Activated CD4-positive, CD25-positive, alpha-beta regulatory T cell treated with anti-CD3 and anti-CD28 coated beads, Interleukin-2, amount 50 U/mL, for 16 hours (primary cell): Measurements from ENCODE around the gene ALB.

Experiments
- DNase-seq: peaks from one replicate; pipeline ENCODE4 v3.0.0-alpha.2; 2020; ENCODE audit warnings: low read depth, low spot score

ALB gene

DNA sequence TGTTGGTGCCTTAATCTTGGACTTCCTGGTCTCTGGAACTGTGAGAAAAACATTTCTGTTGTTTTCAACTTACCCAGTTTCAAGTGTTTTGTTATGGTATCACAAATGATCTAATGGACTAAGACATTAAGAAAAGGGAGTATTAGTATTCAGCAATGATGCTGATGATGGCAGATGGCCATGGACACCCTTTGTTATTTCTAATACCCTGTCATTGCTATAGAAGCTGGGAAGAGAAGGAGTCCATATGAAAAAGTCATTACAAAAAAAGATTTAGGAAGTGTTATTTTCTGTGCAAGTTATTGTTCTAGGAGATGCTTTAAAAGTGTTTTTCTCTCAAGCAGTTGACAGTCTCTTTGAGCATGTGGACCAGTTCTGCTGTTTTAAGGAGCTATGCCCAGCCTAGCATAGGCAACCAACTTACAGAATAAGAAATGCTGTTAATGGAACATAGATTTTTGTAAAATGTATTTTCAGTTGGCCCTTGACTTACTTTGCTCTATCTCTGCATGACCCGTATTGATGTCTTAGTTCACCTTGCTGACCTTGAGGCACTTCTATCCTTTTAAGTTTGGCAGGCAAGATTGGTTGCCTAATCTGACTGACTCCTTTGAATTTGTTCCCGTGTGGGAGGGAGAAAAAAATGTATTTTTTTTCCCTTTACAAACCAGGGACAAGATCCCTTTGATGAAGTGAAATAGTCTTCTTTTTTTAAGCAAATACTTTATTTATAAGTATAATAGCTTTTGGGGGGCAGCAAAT is 25.9 kb downstream of the ALB start:
- DNase-seq = no peak

DNA sequence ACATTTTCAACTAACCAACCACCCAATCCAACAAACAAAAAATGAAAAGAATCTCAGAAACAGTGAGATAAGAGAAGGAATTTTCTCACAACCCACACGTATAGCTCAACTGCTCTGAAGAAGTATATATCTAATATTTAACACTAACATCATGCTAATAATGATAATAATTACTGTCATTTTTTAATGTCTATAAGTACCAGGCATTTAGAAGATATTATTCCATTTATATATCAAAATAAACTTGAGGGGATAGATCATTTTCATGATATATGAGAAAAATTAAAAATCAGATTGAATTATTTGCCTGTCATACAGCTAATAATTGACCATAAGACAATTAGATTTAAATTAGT is 27.7 kb downstream of the ALB start:
- DNase-seq = no peak

DNA sequence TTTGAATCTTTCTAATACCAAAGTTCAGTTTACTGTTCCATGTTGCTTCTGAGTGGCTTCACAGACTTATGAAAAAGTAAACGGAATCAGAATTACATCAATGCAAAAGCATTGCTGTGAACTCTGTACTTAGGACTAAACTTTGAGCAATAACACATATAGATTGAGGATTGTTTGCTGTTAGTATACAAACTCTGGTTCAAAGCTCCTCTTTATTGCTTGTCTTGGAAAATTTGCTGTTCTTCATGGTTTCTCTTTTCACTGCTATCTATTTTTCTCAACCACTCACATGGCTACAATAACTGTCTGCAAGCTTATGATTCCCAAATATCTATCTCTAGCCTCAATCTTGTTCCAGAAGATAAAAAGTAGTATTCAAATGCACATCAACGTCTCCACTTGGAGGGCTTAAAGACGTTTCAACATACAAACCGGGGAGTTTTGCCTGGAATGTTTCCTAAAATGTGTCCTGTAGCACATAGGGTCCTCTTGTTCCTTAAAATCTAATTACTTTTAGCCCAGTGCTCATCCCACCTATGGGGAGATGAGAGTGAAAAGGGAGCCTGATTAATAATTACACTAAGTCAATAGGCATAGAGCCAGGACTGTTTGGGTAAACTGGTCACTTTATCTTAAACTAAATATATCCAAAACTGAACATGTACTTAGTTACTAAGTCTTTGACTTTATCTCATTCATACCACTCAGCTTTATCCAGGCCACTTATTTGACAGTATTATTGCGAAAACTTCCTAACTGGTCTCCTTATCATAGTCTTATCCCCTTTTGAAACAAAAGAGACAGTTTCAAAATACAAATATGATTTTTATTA is 28.3 kb downstream of the ALB start:
- no peak for DNase-seq

DNA sequence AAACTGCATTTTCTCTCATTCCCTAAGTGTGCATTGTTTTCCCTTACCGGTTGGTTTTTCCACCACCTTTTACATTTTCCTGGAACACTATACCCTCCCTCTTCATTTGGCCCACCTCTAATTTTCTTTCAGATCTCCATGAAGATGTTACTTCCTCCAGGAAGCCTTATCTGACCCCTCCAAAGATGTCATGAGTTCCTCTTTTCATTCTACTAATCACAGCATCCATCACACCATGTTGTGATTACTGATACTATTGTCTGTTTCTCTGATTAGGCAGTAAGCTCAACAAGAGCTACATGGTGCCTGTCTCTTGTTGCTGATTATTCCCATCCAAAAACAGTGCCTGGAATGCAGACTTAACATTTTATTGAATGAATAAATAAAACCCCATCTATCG is 29.1 kb downstream of the ALB start:
- no peak for DNase-seq

DNA sequence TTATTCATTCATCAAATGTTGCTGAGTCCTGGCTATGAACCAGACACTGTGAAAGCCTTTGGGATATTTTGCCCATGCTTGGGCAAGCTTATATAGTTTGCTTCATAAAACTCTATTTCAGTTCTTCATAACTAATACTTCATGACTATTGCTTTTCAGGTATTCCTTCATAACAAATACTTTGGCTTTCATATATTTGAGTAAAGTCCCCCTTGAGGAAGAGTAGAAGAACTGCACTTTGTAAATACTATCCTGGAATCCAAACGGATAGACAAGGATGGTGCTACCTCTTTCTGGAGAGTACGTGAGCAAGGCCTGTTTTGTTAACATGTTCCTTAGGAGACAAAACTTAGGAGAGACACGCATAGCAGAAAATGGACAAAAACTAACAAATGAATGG is 30.2 kb downstream of the ALB start:
- no peak for DNase-seq

DNA sequence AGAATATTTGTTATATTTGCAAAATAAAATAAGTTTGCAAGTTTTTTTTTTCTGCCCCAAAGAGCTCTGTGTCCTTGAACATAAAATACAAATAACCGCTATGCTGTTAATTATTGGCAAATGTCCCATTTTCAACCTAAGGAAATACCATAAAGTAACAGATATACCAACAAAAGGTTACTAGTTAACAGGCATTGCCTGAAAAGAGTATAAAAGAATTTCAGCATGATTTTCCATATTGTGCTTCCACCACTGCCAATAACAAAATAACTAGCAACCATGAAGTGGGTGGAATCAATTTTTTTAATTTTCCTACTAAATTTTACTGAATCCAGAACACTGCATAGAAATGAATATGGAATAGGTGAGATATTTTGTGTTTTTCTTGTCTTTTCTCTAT is 31.9 kb downstream of the ALB start, which contains the start of gene AFP:
Gene AFP (plus strand): TSS at position 238 of the 400 bp plus-strand sequence. CDS start 42 bp downstream, at position 280.
- DNase-seq = no peak

DNA sequence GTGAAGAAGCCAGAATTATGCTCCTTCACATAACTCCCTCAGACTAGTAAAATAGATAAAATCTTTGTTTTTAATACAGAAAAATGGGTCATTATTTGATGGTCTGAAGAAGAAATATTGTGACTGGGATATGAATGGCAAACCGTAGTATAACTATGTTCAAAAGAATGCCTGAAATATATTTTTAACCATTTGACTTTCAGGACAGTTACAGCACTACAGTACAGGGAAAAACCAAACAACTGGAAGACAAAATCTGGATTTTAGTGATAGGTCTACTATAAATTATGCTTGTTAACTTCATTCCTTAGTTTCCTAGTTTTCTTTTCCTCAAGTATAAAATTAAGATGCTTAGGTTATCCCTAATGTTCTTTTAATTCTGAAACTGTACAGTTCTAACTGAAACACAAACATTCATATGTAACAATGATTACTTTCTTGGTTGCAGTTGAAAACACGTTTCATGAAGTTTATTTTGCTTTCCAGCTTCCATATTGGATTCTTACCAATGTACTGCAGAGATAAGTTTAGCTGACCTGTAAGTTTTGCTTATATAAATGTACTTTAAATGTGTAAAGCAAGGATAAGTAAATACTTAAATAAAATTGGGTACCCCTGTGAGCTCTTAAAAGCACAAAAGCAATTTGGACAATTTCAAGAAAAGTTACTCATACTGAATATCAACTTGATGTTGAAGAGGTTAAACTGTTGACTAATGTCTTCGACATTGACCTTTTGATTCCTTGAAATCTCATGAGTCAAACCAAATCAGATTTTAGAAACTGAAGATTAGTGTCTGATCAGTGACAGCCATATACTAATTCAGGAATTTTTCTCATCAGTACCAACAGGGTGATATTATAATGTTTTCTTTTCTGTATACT is 32.8 kb downstream of the ALB start:
- DNase-seq = no peak

DNA sequence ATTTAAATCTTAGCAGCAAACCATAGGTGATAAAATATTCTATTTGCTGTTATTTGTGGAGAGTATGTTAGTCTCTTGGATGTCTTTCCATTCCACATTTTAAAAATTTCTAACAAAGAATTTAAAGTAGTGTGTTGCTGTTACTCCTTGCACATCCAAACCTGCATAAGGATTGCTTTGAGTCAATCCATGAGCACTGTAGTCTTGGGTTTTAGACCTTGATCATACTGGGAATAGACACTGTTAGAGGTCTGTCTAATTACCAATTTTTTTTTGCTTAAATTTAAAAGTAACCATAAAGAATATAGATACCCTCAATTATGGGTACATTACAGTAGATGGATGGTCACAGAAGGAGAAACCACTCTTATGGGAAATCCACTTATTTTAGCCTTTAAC is 33.5 kb downstream of the ALB start:
- no peak for DNase-seq

DNA sequence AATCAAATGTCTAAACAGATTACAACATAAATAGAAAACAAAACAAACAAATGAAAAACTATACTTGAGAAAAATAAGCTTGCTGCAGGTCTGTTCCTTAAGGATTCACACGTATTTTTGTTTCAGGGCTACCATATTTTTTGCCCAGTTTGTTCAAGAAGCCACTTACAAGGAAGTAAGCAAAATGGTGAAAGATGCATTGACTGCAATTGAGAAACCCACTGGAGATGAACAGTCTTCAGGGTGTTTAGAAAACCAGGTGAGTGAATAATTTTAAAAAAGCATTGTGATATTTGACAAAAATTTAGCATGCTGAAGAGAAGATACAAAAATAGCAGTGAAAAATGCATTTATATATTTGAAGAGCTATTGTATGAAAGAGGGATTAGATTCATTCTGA is 34.0 kb downstream of the ALB start:
- DNase-seq = no peak

DNA sequence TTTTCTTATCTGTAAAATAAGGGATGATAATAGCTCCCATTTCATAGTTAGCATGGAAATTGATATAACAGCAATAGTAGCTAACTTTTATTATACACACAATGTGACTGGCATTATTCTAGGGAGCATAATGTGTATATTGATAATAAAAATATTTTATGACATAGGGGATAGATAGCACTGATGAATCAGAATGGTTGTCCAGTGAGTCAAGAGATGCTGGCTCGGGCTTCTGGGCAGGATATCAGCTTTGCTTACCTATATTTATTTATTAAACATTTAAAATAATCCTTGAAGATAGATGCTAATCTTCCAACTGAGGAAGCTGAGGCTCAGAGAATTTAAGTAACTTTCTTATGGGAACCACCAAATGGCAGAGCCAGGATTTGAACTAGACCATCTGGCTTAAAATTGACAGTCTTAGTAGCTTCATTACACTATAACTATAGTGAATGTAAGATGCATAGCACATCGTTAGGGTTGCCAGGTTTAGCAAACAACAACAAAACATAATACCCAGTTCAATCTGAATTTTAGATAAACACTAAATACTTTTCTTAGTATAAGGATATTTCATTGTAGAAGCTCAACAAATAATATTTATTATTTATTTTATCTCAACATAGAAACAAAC is 34.6 kb downstream of the ALB start:
- no peak for DNase-seq

DNA sequence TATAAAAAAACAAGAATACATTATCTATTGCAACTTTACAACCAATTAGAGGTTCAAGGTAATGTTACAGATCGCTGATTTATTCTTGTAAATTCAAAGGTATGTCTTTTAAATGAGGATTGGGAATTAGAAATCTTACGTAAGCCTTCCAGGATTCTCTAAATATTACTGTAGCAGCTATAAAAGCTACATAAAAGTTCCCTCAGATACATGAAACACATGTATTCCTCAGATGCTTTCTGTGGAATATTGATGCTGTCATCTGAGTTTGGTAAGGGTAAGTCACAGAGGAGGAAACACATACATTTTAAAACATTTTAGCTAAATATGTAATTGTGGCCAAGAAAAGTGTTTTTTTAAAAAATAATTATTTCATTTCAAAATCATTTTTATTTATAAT is 35.4 kb downstream of the ALB start:
- DNase-seq = no peak

DNA sequence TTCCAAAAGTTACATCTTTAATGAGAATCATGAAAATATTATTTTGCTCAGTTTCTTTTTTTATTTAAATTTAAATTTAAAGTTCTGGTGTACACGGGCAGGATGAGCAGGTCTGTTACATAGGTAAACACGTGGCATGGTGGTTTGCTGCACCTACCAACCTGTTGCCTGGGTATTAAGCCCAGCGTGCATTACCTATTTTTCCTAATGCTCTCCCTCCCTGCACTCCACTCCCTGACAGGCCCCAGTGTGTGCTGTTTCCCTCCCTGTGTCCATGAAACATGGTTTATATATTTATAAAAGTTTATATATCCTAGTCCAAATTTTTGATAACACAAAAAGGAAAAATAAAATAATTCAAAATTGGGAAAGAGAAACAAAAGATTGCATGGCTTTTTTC is 35.9 kb downstream of the ALB start:
- DNase-seq = no peak

DNA sequence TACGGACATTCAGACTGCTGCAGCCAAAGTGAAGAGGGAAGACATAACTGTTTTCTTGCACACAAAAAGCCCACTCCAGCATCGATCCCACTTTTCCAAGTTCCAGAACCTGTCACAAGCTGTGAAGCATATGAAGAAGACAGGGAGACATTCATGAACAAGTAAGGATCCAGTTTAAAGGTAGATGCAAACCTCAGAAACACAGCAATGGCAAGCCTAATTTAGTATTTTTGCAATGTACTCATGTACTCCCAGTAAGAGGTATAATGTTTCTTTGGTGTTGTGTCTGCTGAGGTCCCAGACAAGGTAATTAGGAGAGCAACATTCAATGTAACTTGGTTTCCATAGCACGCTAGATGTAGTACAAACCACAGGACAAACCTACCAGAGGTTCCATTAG is 36.6 kb downstream of the ALB start:
- DNase-seq = no peak

DNA sequence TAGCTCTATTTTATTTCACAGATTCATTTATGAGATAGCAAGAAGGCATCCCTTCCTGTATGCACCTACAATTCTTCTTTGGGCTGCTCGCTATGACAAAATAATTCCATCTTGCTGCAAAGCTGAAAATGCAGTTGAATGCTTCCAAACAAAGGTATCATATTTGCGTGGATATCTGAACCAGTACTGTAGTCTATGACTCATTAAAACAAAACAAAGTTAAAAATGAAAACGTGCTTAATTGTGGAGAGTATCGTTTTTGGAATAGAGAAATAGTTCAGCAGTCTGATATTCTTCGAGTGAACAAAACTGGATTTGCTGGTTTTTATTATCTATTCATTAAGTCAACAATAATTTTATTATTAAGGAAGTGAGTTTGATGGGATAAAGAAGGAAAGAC is 38.2 kb downstream of the ALB start:
- DNase-seq = no peak

DNA sequence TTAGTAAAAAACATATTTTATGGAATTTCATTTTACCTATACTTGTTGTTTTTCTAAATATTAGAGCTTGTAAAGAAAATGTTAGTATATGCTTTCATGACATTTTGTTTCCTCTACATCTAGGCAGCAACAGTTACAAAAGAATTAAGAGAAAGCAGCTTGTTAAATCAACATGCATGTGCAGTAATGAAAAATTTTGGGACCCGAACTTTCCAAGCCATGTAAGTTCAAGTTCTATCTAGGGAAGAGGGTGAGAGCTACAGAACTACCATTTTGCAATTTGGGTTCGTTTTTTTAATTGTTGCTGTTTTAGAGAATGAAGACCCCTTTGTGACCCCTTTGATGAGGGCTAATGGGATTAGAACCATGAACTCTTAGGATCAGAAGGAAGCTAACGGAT is 39.1 kb downstream of the ALB start:
- DNase-seq = no peak

DNA sequence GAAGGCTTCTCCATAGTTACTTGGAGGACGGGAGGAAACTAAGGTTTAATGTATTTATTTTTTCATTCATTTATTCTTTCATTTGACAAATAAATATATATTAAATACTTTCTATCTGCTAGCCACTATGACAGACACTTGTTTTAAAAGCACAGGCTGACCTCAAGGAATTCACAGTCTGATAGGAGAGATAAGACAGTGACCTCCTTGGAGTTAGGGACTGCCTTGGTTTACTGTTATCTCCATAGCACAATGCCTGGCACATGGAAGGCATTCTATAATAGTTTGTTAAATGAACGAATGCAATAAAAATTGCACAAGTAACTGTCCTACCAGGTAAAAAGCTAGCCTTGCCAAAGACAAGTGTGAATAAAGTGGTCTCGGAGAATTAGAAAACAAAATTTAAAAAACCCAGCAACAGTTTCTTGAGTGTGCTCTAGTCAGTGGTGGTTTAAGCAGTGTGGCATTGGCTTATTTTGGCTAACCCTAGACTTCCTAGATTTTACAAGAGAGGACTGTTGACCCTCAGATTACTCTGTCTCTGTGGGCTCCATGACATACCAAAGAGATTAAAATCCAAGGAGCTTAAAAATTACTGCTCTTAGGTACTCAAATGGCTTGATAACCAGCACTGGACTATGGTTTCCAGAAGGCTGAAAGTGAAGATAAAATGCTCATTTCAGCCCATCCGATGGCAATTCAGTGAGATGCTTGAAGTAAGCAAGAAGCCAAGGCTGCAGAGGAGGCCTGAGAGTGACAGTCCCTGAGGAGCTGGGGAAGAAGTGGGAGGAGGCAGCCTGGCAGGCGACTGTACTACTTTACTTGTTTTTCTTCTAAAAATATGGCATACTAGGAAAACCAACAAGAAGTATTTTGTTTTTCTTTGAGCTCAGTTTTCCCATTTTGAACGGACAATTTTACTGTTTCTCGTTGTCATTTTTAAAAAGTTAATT is 41.6 kb downstream of the ALB start:
- DNase-seq = no peak

DNA sequence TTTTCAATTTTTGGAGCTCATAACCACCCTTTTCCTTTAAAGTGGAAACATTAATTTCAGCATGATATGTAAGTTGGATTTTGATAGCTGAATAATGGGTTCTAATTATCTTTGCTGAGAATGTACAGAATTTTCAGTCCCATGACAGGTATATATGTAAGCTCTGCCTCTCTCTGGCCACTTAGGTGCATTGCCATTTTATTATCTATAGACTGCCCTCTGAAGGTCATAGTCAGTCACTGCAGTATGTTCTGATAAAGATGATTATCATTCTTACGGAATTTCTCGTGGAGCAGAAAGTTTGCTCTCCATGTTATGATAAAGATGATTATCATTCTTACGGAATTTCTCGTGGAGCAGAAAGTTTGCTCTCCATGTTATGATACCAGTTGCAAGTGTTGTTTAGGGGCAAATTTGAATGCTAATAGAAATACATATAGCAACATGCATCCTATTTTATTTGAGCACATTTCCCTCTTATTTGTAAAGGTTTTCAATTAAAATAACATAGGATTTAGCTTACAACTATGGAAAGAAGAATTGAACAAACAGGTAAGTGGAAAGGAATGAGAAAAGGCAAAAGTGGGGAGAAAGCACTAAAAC is 42.4 kb downstream of the ALB start:
- DNase-seq = no peak

DNA sequence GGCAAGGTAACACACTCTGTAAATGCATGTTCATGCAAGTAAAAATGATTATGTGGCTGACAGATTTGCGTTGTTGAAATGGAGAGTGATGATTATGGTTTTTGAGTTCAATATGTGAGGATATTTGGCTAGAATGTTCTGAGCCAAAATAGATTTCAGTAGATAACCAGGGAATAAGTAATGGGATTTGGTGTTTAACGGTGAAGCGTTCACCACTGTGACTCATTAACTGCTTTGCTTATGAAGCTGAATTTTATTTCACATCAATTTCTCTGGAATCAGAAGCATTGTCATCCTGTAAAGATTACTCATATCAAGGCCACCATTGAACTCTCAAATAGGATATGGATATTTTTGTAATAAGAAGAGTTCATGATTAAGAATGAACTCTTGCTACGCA is 43.6 kb downstream of the ALB start:
- no peak for DNase-seq

DNA sequence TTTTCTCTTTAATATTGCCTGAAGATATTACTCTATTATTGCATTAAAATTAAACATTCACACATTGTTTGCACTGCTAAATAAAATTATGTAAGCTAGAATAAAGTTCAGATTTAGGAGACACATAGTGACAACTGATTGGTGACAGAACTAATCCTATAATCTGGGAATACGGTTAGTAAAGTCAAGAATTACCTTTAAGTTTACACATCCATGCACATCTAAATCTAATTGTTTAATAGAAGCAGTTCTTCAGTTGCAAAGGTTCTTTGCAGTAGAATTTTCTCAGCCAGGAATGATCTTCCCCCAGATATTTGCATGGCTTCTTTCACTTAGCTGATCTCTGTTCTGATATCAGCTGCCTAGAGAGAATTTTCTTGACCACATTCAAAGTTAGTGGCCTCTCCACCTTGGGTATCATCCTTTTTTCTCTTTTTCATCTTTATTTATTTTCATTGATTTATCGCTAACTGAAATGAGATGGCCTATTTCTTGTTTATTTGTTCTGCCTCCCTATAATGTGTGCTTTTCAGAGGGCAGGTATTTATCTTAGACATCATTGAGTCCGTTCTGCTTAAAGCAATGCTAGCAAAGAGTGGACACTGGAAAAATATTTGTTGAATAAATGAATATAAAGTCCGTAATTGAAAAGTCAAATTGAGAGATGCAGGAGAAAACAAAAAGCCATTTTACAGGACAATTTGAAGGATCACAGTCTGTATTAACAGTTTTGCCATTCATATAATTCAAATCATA is 44.5 kb downstream of the ALB start:
- DNase-seq = no peak
